SK-N-MC (cell line): ENCODE results near the gene SPART.

ENCODE experiments used
- EZH2 ChIP-seq: fragments of 200-600 bp; sonication (generic); IDR thresholded peaks from one replicate; pipeline ENCODE4 v1.6.1; 2017; ENCODE audit warnings: antibody characterized with exemption
- FOXP2 ChIP-seq: optimal IDR thresholded peaks from 2 replicates; pipeline ENCODE3; 2011; ENCODE audit warnings: mild to moderate bottlenecking, moderate library complexity; ENCODE audit not compliant: insufficient read depth; ENCODE audit errors: extremely low read length, control extremely low read depth
- POLR2AphosphoS5 ChIP-seq: IDR thresholded peaks from 2 replicates; pipeline ENCODE4 v1.6.1; 2012; ENCODE audit warnings: mild to moderate bottlenecking, low read depth, low read length, borderline replicate concordance

GRCh38 chr13:36329361-36329760 is 16.8 kb downstream of the SPART start:
- no peak for TF ChIP-seq EZH2
- no peak for TF ChIP-seq FOXP2
- TF ChIP-seq POLR2AphosphoS5 = no peak
